Stimulated activated CD4-positive, alpha-beta T cell treated with anti-CD3 and anti-CD28 coated beads, Interleukin-1b, Interleukin-23, amount 100 ng/mL, for 48 hours (primary cell): ENCODE measurements around the gene IPO5.
"Not testable (repeated sequence)": the region's sequence is repeated elsewhere in the genome, so short reads cannot be mapped to it uniquely, and the experiment has no call there.

Experiments used
- DNase-seq: peaks from one replicate; pipeline ENCODE4 v3.0.0-alpha.2; 2020

The IPO5 gene

DNA sequence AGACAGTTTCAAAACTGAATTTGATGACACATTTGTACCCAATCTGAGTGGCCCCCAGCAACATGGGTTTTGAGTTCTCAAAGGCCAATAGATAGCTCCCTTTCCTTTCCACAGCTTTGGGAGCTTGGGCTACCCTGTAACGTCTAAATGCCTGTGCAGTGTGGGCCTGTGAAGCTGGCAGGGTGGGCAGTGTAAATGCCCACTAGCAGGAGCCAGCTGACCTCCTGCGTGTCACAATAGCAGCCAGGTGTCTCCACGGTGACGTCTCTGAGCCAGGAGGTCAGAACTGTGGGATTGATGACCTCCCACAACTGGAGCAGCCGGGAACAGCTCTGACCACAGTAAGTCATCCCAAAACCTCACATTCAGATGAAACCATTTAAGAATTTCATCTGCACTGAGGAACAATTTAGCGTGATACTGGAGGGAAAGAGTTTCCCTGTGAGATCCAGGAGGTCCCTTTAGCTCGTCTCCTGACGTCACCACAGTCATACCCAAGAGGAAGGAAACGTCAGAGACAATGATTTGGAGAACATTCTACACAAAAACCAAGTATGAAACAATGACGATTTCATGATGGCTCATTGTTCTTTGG, at the start of gene IPO5:
Gene IPO5 (plus strand): TSS at position 300 of the 595 bp plus-strand sequence. CDS start 23,022 bp downstream, outside the sequence.
- no peak for DNase-seq

DNA sequence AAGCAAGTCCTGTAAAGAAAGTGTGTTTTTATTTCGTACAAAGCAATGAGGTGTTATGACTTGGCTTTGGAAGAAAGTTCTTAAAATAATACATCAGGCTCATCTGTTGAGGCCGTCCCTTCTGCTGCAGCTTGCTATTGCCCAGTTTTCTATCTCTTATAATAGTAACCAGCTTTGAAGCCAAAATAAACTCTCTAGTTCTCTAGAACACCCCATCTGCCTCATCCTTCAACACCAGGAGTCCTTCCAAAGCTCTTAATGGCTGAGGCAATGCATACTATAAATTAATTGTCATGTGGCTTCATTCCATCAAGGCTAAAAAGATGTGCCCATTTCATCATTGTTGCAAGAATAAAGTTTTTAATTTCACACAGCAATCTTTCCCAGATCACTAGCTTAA, 49.4 kb upstream of the IPO5 start:
- no peak for DNase-seq

DNA sequence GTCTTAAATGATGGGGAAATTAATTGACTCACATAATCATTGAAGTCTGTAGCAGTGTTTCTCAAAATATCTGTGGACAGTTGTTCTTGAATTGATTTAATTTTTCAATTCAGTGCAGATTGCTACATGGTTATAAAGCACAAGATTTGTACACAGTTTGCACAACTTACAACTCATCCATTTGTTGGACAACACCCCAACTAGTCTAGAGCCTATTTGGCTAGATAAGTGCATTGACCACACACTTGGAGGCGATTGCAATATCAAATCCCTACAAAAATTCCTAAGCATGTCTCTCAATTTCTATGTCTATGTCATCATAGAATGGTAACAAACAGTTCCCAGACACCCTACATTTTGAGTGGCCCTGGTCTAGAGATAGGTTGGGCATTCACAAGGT, 48.0 kb upstream of the IPO5 start:
- DNase-seq, result no peak

DNA sequence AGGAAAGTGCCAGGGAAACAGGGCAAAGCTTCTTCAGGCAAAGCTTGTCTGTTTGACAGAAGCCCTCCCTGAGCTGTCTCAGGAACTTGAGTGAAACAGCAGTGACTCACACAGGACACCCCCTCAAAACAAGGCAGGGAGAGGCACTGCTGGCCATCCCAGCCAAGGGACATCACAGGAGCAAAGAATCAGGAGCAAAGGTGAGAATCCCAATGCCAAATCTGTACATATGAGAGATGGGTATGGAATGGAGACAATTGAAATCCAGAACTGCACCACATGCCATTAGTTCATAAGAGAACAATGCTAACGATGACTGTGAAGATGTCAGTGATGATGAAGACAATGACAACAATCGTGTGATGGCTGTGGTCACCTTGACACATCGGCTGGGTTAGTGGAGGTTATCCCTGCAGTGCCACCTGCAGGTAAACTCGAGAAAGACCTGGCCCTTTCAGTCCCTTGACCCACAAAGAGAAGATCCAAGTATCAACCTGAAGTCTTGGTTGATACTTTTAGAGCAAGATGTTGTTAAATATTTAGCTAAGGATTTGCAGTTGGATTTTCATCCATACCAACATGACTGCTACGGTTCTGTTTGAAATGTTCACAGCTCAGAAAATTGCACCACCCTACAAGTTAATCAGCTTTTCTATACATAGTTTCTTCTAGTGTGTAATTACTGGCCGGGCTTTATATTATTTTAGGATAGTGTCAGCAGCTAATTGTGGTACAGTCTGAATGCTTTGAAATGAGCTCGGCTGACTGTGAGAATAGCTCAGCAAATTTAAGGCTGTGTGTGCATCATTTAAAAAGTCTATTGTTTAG, 42.0 kb upstream of the IPO5 start:
- peak; percentile 24 for DNase-seq

DNA sequence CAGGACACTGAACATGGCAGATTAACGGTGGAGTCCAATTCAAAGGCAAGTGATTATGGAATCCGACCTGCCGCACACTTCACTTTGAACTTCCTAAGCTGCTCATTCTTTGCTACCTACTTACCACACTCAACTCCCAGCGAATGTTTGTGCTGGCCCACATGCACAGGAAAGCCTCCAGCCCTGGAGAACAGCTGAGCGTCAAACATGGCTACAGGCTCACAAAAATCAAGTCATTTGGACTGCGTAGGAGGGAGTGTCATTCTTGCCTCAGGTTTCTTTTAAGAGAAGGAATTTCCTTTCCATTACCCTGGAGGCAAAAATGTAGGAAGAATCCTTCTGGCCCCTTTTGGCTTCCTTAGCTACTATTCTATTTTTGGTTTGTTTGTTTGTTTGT, 41.3 kb upstream of the IPO5 start:
- DNase-seq, result no peak

DNA sequence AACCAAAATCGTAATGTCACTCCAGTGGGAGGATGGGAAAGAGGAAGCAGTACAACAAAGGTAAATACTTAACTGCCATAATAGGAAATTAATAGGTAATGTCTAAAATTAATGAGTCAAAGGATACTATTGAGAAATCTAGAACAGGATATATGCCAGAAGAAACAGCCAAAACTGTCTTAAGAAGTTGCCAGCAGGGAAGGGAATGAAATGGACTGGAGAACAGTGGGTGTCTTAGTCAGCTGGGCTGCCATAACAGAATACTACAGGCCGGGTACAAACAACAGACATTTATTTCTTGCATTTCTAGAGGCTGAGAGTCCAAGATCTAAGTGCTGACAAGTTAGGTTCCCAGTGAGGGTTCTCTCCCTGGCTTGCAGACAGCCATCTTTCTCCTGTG, 40.3 kb upstream of the IPO5 start:
- DNase-seq, result no peak

DNA sequence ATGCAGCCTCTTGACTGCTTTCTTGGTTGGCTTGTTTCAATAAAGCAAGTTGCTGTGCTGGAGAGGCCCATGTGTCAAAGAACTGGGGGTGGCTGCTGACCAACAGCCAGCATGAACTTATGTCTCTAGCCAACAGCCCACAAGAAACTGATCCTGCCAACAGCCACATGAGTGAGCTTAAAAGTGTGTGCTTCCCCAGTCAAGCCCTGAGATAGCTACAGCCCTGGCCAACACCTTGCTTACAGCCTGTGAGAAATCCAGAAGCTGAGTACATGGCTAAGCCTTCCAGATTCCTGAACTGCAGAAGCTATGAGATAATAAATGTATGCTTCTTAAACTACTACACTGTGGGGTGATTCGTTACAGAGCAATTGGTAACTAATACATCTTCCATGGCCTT, 38.9 kb upstream of the IPO5 start:
- no peak for DNase-seq

DNA sequence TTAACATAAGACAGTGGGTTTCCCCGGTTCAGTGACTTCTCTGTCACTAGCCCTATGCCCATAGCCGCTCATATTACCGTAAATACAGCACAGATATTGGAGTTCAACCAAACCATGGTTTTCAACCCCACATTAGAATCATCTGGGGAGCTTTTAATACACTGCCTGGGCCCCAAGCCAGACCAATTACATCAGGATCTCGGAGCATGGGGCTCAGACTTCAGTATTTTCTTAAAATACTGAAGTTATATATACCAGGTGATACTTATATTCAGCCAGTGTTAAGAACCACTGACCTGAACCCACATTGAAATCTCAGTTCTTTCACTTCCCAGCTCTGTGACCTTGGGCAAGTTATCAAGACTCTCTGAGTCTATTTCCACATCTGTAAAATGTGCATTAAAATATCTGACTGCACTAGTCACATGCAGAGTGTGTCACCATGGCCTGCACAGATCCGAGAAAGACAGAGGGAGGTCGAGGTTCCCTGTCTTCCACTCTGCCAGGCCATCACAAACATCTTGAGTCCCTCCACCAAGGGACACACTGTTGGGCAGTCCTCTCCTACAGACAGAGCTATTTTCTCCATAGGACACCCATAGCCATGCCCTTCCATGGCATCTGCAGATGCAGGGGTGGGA, 32.2 kb upstream of the IPO5 start:
- DNase-seq, result no peak

DNA sequence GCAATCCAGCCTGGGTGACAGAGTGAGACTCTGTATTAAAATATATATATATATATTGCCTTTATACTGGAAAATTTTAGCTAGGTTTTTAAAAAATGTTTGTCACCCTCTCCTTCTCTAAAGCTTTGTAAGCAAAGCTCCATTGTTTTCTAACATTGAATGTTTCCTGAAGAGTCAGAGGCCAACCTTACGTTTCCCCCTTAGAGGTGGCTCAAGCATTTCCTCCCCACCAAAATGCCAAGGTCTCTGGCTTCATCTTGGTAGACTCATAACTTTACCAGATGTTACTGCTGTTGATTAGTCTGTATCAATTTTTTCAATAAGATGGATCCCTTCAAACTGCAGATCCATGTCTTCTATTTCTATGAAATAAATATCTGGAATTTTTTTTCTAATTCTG, 25.2 kb upstream of the IPO5 start:
- DNase-seq, result no peak

DNA sequence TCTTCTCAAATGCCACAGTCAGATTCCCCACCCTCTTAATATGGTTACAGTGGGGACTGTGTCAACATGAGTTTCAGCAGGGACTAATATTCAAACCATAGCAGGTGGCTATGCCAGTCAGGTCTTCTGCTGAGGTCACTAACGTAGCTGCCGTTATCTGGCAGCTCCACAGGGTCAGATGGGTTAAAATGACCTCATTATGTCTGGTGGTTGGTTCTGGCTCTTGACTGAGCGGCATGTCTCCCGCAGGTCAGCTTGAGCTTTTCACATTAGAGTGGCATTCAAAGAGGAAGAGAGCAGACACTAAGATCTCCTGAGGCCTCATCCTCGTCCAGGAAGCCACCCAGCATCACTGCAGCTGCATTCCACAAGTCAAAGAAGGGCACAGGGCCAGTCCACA, 21.4 kb upstream of the IPO5 start:
- DNase-seq, result no peak

DNA sequence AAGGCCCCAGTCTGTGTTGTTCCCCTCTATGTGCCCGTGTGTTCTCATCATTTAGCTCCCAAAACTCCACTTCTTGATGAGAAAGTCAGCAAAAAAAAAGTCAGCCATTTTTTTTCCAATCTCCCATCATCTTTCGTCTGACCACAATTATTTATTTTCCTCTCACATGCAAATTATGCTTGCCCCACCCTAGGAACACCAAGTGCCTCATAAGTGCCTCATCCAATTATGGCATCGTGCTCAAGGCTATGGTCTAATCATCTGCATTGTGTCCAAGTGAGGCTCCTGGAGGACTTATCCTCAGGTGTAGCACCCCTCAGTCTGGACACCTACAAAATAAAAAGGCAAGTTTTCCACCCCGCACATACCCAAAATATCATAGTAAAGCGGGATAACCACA, 20.8 kb upstream of the IPO5 start:
- DNase-seq, result no peak

DNA sequence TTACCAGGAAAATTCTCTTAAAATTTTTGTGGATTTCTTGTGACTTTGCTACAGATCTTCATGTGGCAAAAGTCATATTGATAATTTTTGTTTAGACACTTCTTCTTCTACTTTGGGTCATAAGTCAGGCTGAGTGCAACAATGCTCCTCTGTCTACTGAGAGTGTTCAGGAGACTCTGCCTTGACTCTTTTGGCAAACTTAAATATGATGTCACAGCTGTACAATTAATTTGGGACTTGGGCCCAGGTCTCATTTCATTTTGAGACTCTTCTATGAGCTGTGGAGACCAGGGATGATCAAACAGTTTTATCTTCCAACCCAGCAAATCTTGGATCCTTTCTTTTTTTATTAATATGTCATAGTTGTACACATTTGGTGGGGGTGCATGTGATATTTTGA, 19.7 kb upstream of the IPO5 start:
- no peak for DNase-seq

DNA sequence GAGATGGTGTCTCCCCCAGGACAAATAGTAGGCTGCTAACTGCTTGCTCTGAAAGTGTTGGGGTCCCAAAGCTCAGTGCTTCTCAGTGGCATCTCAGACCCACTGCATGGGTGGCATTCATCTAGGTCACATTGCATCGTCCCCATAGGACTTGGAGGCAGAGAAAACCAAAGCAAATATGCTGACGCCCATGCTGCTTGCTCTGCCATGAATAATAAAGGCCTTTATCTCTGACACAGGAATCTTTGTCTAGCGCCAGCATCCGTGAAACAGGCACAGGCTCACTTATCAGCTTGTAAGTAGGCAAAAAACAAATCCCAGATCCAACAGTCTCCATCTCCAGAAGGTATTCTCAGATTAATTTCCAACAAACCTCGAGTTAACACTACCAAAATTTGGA, 18.9 kb upstream of the IPO5 start:
- DNase-seq, result no peak

DNA sequence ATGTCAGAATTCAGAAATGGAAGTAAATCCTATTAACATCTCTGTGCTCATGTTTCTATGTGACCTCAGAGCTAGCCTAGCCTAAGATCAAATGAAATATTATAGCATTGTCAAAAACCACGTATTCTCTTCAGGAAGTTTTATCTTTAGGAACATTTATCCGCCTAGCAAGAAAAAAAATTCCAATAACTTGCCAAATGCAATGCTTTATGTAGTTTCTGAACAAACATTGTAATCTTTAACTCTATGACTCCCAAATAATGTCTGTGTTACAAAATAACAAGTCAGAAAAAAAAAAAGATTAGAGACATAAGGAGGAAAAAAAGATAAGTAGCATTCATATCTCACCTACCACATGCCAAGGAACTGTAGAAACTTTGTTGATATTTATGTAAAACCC, 18.4 kb upstream of the IPO5 start:
- no peak for DNase-seq

DNA sequence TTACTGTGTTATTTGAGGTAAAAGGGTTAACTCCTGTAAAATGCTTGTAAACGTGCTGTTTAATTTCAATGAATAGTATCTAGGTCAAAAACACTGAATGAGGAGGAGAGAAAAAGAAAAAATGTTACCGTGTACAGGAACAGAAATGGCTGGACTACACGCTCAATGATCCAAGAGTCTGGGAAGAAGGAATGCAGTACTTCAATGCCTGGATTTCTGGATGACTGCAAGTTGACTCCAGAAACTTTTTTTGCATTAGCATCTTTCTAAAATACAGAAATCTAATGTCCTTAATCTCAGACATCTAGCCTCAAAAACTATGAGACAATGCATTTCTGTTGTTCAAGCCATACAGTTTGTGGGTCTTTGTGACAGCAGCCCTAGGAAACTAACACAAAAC, 17.4 kb upstream of the IPO5 start:
- DNase-seq, result no peak

DNA sequence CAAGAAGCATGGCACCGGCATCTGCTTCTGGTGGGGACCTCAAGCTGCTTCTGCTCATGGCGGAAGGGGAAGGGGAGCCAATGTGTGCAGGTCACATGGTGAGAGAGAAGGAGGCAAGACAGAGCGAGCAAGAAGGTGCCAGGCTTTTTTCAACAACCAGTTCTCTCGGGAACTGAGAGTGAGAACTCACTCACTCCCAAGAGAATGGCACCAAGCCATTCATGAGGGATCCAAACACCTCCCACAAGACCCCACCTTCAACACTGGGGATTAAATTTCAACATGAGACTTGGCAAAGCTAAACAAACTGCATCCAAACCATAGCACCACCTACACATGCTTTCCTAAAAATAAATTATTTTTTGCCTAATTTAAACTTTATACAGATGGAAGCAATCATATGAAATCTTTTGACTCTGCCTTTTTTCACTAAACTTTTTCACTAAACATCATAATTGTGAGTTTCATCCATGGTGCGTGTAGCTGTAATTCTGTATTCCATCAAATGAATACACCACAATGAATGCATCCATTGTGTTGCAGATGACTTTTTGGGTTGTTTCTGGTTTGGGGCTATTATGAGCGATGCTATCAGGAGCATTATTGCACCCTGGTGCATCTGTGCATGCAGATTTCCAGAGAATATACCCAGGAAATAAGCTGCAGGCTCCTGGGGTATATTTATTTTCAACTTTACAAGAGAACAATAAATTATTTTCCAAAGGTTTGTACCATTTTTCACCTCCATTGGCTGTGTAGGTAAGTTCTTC, 14.6 kb upstream of the IPO5 start:
- no peak for DNase-seq

DNA sequence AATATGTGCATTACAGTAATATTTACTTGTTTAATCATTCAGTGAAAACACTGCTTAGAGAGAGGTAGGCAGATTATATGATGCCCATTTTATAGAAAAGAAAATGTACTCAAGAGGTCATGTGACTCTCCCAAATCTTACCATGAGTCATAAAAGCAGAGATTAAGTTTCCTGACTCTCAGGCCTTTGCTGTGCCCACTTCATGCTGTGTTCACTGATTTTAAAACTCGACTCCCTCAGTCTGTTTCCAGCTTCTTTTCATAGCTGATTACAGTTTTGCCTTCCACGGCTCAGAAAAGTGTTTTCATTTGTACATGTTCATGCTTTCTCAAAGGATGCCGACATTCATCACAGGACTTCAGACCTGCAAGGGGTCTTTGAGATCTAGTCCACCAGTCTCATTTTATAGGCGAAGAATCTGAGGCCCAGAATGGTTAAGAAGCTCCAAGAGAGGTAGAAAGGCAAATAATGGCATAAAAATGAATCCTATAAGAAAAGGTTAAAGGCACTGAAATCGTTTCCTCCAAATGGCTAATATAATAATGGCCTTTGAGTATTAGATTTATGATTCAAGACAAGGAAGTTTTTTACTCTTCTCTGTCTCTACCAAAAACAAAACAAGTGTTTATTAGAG, 9.0 kb upstream of the IPO5 start:
- no peak for DNase-seq

DNA sequence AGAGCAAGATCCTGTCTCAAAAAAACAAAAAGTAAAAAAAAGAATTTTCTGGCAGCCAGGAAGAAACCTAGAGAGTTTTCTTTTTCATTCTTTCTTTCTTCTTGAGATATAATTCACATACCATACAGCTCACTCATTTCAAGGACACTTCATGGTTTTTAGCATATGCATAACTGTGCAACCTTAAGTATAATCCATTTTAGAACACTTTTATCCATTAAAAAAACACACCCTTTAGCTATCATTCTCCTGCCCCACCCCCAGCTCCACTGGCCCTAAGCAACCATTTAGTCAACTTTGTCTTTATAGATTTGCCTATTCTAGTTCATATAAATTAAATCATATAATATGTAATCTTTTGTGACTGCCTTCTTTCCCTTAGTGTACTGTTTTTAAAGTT, 8.1 kb upstream of the IPO5 start:
- DNase-seq, result no peak

DNA sequence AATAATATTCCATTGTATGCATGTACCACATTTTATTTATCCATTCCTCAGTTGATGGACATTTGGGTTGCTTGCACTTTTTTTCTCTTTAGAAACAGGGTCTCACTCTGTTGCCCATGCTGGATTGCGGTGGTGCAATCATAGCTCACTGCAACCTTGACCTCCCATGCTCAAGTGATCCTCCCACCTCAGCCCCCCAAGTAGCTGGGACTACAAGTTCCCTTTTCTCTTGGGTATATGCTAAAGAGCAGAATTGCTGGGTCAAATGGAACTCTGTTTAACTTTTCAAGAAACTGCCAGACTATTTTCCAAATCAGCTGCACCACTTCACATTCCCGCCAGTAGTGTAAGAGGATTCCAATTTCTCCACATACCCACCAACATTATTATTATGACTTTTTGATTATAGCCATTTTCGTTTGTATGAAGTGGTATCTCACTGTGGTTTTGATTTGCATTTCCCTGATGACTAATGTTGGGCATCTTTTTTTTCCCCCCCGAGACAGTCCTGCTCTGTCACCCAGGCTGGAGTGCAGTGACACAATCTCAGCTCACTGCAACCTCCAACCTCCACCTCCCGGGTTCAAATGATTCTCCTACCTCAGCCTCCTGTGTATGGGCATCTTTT, 7.6 kb upstream of the IPO5 start:
- no peak for DNase-seq

DNA sequence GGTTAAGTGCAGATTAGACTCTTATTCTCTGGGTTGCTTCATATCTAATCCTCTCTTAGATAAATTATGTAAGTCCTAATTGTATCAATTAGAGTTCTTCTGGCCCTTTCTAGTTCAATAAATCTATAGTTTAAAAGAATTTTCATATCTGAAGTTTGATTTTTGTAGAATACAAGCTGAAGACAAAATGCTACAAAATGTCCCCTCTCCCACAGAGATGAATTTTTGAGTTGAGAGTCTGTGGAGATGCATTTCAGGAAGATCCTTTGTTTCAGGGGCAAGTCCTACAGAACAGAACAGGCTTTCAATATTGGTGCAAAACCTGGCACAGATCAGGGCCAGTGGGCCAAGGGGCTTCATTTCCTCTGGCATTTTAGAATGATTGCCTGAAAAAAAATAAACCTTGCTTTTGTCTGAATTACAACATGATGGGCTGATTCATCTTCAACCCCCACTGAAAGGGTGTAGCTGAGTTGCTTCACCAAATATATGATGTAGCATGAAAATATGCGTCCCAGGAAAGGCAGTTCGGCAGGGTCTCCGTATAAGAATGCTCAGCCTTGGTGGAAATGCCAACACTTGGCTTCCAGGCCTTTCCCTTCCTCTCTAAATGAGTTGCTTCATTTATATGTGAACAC, 6.4 kb upstream of the IPO5 start:
- DNase-seq, result no peak

DNA sequence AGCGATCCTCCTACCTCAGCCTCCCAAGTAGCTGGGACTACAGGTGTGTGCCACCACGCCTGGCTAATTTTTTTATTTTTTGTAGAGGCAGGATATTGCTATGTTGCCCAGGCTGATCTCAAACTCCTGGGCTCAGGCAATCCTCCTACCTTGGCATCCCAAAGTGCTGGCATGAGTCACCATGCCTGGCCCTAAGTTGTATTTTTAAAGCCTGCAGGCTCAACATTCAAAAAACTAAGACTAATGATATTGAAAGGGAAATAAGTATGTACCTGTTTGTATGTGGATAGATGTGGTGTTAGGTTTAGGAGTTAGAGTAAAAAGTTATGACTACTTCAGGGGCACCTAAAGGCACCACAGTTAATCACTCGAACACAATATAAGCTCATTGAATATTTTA, 5.4 kb upstream of the IPO5 start:
- no peak for DNase-seq

DNA sequence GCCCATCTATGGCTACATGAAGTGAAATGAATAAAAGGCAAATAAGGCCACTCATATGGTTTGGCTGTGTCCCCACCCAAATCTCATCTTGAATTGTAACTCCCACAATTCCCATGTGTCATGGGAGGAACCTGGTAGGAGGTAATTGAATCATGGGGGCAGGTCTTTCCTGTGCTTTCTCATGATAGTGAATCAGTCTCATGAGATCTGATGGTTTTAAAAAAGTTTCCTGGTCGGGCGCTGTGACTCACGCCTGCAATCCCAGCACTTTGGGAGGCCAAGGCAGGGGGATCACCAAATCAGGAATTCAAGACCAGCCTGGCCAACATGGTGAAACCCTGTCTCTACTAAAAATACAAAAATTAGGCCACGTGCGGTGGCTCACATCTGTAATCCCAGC, 4.2 kb upstream of the IPO5 start:
- DNase-seq, result not testable (repeated sequence)
